Left kidney (tissue), 2 donors: ENCODE measurements around the gene CARS1. TPM values are rescaled to one million over a fixed set of nuclear protein-coding genes. Genes with fewer than 3 reads are reported as not detected.
"Not testable (repeated sequence)": the region's sequence is repeated elsewhere in the genome, so short reads cannot be mapped to it uniquely, and the experiment has no call there.

ENCODE experiments used
- DNase-seq: peaks from one replicate; pipeline ENCODE4 v3.0.0-alpha.2; 2013
- polyA plus RNA-seq: library from polyadenylated mRNA; unstranded; fragments of 120-200 nt; gene quantifications from one replicate; pipeline ENCODE4 v1.2.1, GENCODE V29; 2013; ENCODE audit not compliant: insufficient read length

The CARS1 gene
- polyA plus RNA-seq, 1 donor, result 28.4 TPM

DNA sequence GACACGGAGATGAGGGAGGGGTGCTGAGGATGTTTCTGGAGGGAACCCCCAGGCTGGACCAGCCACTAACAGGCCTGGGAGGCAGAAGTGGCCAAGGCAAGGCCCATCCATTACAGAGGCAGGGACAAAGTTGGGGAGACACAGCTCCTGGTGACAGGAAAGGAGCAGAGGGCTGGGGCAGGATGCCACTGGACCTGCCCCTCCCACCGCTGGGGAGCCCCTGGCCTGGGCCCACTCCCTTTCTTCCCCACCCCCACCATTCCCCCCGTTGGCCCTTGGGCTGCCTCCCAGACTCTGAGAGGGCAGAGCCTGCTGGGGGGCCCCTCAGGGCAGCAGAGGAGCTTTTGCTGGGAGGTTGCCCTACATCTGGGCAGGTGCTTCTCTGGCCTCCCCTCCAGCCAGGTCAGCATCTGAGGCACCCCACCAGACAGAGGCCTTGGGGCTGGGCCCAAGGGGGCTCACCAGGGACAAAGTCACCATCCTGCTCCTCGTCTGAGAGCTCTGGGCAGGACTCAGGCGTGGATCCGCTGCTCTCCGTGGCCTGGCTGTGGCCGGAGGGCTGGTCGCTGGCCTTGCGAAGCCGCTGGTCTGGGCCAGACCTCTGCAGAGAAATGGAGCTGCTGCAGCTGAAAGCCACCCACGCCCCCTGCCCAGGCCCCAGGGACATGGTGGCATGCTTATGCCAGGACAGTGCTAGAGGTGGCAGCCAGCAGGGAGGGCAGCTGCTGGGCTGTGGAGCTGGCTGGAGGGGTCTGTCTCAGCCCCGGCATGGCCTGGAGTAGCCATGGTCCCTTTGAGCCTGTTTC lies 33.1 kb upstream of the CARS1 start:
- no peak for DNase-seq

DNA sequence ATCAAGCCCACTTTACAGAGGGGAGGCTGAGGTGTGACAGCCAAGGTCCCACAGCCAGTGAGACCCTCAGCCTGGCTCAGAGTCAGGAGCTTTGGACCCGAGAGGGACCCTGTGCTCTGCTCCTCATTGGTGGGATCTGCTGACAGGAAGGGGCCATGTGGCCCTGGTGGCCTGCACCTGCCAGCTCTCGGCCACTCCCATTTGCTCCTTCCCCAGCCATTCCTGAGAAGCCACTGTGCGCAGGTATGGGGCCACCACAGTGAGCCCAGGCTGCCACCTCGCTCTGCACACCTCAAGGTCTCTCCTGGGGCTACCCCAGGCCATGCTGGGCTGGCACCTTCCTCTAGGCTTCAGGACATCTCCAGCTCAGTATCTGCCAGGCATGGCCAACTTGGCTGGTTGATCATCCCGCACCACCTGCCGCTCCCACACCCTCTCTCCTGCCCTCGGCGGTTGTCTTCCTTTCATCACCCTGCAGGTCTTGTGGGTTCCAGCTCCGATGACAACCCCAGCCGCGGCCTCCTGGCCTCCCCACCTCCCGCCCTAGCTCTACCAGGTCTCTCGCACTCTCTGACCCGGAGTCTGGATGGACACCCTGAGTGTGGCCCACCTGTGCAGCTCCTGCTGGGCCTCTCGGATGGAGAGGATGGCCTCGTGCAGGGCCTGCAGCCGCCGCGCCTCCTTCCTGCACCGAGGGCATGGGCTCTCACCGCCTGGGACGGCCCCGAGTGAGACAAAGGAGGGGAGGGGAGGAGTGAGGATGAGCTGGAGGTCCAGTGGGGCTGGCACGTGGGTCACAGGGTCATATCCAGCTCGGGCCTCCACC lies 32.2 kb upstream of the CARS1 start:
- DNase-seq, result no peak

DNA sequence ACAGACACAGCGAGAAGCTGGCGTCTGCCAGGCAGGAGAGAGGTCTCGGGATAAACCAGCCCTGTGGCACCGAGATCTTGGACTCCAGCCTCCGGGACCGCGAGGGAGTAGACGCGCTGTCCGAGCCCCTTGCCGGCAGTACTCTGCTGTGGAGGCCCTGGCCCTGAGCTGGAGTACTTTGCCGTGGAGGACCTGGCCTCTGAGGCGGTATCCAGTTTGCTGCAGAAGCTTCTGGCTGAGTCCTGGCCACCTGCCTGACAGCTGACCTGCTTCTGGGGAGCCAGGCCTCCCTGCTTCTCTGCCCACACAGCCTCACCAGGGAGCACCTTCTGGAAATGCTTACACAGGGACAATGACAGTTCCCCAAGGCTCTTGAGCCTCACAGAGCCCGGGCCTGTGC lies 31.6 kb upstream of the CARS1 start:
- DNase-seq, result no peak

DNA sequence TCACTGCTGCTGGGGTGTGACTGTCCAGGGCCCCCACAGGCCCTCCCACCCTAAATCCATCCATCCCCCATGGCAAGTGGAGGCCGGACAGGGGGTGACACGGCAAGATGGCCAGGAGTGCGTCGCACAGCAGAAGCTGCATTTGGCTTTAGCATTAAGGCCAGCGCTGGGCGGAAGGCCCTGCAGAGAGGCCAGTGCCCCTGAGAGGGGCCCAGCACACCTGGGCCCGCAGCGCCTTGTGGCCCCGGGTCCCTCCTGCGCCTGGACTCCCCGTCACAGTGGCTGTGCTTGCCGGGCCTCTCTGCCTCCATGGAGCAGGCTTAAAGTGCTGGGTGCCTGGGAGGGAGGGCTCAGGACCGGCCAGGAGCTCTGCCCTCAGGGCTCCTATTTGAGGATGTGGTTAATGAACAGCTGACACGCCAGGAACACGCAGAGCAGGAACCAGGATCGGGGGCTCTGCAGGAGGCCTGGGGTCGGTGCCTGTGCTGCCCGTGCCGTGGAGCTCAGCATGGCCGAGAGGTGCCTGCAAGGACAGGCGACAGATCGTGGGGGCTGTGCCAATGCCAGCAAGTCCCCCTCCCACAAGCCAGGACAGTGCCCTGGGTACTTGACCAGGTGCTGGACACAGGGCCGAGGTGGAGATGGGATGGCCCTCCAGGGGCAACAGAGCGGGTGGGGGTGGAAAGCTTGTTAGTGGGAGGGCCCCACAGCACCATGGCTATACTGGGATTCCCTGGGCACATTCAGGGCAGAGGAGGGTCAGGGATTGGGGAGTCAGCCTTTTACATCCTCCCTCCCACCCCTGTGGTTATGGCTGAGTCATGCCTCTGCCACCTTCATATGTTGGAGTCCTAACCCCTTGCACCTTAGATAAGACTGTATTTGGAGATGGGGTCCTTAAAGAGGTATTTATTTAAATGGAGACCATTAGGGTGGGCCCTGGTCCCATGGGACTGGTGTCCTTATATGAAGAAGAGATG lies 30.9 kb upstream of the CARS1 start:
- DNase-seq, result no peak

DNA sequence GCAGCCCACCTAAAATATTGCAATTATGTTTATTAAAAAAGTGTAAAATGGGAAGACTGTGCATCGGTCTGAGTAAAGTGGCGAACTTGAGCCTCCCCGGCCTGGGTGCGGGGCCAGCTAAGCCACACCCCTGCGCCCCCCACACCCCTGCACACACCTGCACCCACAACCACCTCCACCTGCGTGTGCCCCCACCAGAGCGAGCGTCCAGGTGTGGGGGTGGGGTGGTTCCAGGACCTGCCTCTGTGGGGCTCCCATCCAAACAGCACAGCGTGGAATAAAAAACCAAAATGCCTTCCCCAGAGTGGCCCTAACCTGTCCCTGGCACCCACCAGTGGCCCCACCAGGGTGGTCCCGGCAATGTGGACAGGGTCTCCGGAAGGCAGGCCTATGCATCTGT lies 30.1 kb upstream of the CARS1 start:
- DNase-seq, result no peak

DNA sequence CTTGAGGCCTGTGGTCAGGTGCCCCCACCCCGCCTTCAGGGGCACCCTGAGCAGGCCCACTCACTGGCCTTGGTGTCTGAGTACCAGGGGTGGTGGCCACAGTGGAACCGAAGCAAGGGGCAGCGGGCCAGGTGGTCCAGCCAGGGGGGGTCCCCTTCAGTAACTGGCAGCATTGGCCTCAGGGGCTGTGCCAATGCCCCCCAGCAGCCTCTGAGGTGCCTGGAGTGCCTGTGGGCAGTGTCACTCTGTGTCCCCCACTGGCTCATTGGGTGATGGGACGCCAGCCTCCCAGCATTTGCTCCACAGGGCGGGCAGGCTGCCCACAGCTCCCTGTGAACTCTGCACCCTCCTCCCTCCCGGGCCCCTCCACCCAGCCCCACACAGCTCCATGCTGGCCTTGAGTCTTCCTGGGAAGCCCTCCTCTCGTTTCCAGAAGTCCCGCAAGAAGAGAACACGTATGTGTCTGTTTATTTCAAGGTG lies 29.5 kb upstream of the CARS1 start:
- DNase-seq, result no peak

DNA sequence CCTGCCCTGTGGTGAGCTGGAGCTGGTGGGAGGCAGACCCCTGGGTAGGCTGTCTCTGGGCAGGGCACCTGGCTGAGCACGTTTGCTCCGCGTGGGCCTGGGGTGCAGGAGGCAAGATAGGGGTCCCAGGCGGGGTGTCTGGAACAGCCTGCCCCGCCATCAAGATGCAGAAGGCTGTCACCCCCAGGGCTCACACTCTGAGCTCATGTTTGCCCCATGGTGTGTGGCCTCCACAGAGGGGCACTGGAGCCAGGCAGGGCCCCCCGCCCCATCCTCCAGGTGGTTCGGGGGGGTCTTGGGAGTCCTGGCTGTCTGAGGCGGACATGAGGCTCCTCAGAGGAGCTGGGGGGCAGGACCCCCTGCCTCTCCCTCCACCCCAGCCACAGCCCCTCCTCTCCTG lies 28.9 kb upstream of the CARS1 start:
- no peak for DNase-seq

DNA sequence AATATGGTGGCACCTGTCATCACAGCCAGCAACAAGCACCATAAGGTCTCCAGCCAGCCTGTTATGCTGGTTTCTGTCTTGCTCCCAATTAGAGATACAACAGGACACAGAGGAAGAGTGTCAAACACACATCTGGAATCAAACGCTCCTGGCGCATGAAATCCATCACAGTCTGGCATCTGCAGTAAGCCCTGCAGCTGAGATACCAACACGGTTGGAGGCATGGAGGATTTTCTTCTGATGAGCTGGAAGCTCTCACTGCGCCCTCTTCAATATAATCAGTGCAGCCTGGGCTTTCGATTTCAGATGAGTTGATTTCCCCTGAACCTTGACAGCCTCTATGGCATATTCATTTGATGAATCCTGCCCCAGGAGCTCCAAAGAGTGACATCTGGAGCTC lies 27.8 kb upstream of the CARS1 start:
- DNase-seq, result no peak

DNA sequence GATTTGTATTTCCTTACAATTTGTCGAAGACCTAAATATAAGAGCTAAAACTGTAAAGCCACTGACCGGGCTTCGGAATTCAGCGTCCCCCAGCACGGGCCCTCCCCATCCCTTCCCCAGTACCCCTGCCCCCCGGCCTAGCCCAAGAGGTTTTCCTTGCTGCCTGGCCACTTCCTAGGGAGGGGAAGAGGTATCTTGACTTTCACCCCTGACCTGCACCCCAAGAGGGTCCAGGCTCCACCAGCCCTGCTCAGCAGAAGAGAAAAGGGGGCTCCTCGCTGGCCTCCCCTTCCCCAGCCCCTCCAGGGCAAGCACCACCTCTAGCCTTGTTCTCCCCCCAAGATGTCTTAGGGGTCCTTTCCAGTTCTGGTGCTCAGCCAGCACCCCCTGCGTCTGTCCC lies 26.1 kb upstream of the CARS1 start:
- no peak for DNase-seq

DNA sequence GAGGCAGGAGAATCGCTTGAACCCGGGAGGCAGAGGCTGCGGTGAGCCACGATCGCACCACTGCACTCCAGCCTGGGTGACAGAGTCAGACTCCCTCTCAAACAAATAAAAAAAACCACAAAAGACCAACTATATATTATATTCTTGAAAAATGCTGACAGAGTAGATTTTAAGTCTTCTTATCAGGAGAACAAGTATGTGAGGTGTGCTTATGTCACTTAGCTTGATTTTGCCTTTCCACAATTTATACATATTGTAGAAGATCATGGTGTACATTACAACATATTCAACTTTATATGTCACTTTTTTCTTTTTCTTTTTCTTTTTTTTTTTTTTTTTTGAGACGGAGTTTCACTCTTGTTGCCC lies 24.1 kb upstream of the CARS1 start:
- DNase-seq, result no peak

DNA sequence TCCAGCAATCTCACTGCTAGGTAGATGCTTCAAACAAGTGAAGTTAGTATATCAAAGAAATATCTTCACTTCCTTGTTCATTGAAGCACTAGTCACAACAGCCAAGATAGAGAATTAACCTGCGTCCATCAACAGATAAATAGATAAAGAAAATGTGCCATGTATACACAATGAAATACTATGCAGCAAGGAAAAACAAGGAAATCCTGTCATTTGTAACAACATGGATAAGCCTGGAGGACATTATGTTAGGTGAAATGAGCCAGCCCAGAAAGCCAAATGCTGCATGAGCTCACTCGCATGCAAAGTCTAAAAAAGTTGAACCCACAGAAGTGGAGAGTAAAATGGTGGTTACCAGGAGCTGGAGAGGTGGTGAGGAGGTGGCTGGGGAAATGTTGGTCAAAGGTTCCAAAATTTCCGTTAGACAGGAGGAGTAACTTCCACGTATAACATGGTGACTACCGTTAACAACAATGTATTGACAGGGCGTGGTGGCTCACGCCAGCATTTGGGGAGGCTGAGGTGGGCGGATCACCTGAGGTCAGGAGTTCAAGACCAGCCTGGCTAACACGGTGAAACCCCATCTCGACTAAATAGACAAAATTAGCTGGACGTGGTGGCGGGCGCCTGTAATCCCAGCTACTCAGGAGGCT lies 23.6 kb upstream of the CARS1 start:
- DNase-seq, result no peak

DNA sequence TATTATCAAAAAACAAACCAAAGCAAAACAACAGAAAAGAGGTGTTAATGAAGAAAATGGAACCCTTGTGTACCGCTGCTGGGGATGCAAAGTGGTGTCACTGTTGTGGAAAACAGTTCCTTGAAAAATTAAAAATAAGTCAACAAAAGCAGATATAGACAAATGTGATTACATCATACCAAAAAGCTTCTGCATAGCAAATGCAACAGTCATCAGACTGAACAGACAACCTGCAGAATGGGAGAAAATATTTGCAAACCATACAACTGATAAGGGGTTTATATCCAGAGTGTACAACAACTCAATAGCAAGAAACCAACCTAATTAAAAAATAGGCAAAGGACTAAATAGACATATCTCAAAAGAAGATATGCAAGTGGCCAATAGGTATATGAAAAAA lies 22.9 kb upstream of the CARS1 start:
- no peak for DNase-seq

DNA sequence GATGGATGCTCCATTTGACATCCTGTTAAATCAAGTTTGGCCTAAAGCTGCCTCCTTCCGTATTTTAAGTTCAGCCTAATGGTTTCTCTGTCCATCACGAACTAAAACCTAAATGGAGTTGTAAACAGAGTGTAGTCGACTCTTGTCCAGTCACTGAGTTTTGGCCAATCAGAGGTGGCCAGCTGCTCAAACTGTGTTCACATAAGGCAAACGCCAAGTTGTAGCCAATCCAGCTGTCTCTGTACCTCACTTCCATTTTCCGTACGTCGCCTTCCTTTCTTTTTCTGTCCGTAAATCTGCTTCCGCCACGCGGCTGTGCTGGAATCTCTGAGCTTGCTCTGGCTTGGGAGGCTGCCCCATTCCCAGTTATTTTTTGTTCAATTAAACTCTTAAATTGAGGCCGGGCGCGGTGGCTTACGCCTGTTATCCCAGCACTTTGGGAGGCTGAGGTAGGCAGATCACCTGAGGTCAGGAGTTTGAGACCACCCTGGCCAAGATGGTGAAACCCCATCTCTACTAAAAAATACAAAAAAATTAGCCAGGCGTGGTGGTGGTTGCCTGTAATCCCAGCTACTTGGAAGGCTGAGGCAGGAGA lies 20.7 kb upstream of the CARS1 start:
- no peak for DNase-seq

DNA sequence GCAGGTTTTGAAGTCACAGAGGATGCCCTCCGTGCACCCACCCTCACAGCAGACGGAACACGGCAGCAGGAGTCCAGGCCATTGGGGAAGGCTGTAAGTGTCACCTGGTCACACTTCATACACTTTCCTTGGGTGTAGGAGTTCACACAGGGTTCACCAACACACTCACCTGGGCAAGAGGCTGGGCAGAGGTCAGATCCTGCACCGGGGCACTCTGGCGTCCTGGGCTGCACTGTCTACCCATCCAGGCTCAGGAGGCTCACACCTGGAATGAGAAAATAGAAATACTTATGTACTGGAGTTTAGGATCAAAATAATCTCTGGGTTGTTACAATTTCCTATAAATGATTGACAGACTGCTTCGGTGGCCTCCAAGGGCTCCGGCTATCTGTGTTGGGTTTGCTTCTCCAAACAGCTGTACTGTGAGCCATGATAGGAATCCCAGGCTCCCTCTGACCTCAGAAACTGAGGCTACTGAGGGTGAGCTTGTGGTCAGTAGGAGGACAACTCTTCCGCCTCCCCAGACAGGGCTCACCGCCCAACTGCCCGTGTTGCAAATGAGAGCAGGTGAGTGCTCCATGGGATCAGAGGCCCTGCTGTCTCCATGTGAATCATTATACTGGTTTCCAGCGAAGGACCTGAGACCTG lies 20.1 kb upstream of the CARS1 start:
- no peak for DNase-seq

DNA sequence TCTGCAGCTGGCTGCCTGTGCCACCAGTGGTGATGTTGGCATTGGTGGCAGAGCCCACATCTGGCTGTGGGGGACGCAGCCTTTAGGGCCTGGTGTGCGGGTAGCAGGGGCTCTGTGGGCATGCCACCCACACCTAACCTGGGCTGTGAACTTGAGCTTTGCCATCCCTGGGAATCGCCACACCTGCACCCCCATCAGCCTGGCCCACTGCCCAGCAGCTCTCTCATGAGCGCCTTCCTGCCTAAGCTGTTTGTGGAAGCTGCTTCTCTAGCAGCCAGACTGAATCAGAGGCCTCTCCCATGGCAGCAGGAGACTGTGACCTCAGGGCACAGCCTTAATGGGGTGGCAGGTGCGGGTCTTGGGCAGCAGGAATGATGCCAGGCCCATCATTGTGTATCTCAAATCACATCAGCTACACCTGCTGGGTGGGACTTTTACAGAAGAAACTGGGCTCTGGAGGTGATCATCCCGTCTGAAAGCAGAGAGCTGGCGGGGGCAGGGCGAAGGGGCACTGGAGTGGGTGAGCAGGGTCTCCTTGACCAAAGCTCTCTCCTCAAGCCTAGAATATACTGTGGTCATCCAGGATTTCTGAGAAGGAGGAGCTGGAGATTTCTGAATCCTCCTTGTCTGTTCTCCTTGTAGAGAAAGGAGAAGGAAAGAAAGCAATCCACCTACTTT lies 17.8 kb upstream of the CARS1 start:
- DNase-seq, result no peak

DNA sequence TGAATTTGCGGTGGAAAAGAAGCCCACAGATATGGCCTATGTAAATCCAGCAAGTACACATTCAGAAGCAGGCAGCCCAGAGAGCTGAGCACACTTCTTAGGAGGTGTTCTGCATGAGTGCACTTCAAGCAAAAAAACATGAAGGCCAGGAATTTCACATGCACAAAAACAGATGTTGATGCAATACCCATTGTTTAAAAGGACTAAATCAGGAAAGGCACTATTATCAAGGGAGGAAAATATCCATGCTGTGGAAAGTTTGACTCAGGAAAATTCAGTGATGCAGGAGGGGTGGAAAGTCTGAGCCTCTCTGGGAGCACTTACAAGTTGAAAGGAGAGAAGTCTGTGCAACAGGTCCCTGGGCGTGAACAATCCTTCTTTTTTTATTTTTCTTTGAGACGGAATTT lies 15.8 kb upstream of the CARS1 start:
- peak; percentile 22 for DNase-seq

DNA sequence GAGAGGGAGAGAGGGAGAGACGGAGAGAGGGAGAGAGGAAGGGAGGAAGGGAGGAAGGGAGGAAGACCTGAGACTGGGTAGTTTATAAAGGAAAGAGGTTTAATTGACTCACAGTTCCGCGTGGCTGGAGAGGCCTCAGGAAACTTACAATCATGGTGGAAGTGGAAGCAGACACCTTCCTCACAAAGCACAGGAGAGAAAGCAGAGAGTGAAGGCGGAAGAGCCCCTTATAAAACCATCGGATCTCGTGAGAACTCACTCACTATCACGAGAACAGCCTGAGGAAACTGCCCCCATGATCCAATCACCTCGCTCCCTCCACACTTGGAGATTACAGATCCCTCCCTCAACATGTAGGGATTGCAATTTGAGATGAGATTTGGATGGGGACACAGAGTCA lies 12.2 kb upstream of the CARS1 start:
- DNase-seq, result no peak

DNA sequence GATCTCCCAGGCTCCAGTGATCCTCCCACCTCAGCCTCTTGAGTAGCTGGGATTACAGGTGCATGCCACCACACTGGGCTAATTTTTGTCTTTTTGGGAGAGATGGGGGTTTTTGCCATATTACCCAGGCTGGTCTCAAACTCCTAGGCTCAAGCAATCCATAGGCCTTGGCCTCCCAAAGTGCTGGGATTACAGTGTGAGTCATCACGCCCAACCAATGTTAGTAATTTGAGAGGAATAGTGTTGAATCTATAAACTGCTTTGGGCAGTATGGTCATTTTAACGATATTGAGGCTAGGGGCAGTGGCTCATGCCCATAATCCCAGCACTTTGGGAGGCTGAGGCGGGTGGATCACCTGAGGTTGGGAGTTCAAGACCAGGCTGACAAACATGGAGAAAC lies 9.1 kb upstream of the CARS1 start:
- not testable (repeated sequence) for DNase-seq

DNA sequence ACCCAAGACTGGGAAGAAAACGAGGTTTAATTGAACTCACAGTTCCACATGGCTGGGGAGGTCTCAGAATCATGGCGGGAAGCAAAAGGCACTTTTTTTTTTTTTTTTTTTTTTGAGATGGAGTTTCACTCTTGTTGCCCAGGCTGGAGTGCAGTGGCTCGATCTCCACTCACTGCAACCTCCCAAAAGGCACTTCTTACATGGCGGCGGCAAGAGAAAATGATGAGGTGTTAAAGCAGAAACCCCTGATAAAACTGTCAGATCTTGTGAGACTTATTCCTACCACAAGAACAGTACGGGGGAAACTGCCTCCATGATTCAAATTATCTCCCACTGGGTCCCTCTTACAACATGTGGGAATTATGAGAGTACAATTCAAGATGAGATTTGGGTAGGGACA lies 7.5 kb upstream of the CARS1 start:
- not testable (repeated sequence) for DNase-seq

DNA sequence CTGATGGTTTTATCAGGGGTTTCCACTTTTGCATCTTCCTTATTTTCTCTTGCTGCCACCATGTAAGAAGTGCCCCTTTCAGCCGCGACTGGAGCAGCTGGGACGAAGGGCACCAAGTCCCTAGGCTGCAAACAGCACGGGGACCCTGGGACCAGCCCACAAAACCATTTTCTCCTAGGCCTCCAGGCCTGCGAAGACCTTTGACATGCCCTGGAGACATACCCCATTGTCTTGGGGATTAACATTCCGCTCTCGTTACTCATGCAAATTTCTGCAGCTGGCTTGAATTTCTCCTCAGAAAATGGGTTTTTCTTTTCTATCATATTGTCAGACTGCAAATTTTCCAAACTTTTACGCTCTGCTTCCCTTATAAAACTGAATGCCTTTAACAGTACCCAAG lies 6.7 kb upstream of the CARS1 start:
- not testable (repeated sequence) for DNase-seq
